Trophoblast cell (in vitro differentiated cells and primary cell): ENCODE data around the gene FXYD3.
A peak's percentile ranks its signal among the peaks of the same experiment; 100 is the strongest.

Experiments
- DNase-seq, 2 donors: peaks; one replicate each; pipeline ENCODE4 v3.0.0-alpha.2; 2016
- H2AFZ ChIP-seq: 2 replicates; pipeline ENCODE4 v1.6.1; 2013; ENCODE audit warnings: low read length, moderate library complexity, mild to moderate bottlenecking; ENCODE audit not compliant: insufficient read depth, poor library complexity
- H2AK5ac ChIP-seq: 2 replicates; pipeline ENCODE4 v1.6.1; 2013; ENCODE audit warnings: mild to moderate bottlenecking, low read length
- H2BK120ac ChIP-seq: 2 replicates; pipeline ENCODE4 v1.6.1; 2013; ENCODE audit warnings: low read length, mild to moderate bottlenecking, moderate library complexity; ENCODE audit not compliant: insufficient read depth, poor library complexity
- H2BK12ac ChIP-seq: 2 replicates; pipeline ENCODE4 v1.6.1; 2013; ENCODE audit warnings: mild to moderate bottlenecking, low read length, moderate library complexity
- H2BK5ac ChIP-seq: 2 replicates; pipeline ENCODE4 v1.6.1; 2013; ENCODE audit warnings: low read length, low read depth, moderate library complexity, mild to moderate bottlenecking; ENCODE audit not compliant: poor library complexity
- H3K14ac ChIP-seq: 2 replicates; pipeline ENCODE4 v1.6.1; 2013; ENCODE audit warnings: mild to moderate bottlenecking, low read length
- H3K18ac ChIP-seq: 2 replicates; pipeline ENCODE4 v1.6.1; 2013; ENCODE audit warnings: mild to moderate bottlenecking, low read length
- H3K23ac ChIP-seq: 2 replicates; pipeline ENCODE4 v1.6.1; 2013; ENCODE audit warnings: low read length
- H3K27ac ChIP-seq: 2 replicates; pipeline ENCODE4 v1.5.1; 2013; ENCODE audit warnings: low read depth, mild to moderate bottlenecking, inconsistent platforms, low read length, moderate library complexity
- H3K27me3 ChIP-seq: 2 replicates; pipeline ENCODE4 v1.6.1; 2013; ENCODE audit warnings: inconsistent platforms, mild to moderate bottlenecking, low read length, moderate library complexity; ENCODE audit not compliant: insufficient read depth
- H3K36me3 ChIP-seq, 2 experiments: 1 replicate in 1 of 2; 2 replicates in 1 of 2; pipeline ENCODE4 v1.6.1; 2013; ENCODE audit warnings: low read length in 2 of 2, mild to moderate bottlenecking in 2 of 2, moderate library complexity in 1 of 2; ENCODE audit not compliant: insufficient read depth in 2 of 2, control insufficient read depth in 1 of 2
- H3K4ac ChIP-seq: 2 replicates; pipeline ENCODE4 v1.6.1; 2013; ENCODE audit warnings: low read depth, mild to moderate bottlenecking, low read length, moderate library complexity
- H3K4me1 ChIP-seq, 2 experiments: 1 replicate in 1 of 2; 2 replicates in 1 of 2; pipeline ENCODE4 v1.6.1; 2013; ENCODE audit warnings: low read length in 2 of 2, mild to moderate bottlenecking in 2 of 2, moderate library complexity in 1 of 2; ENCODE audit not compliant: insufficient read depth in 2 of 2, control insufficient read depth in 1 of 2
- H3K4me2 ChIP-seq: 2 replicates; pipeline ENCODE4 v1.6.1; 2013; ENCODE audit warnings: inconsistent platforms, mild to moderate bottlenecking, low read length, moderate library complexity
- H3K4me3 ChIP-seq: 2 replicates; pipeline ENCODE4 v1.5.1; 2013; ENCODE audit warnings: mild to moderate bottlenecking, low read depth, low read length, inconsistent platforms
- H3K79me1 ChIP-seq: one replicate; pipeline ENCODE4 v1.6.1; 2013; ENCODE audit warnings: low read length
- H3K79me2 ChIP-seq: 2 replicates; pipeline ENCODE4 v1.6.1; 2013; ENCODE audit warnings: low read length, mild to moderate bottlenecking; ENCODE audit not compliant: control insufficient read depth, insufficient read depth, poor library complexity
- H3K9ac ChIP-seq: 2 replicates; pipeline ENCODE4 v1.6.1; 2013; ENCODE audit warnings: mild to moderate bottlenecking, low read length
- H3K9me3 ChIP-seq: 2 replicates; pipeline ENCODE4 v1.6.1; 2013; ENCODE audit warnings: low read depth, mild to moderate bottlenecking, control low read depth, inconsistent platforms, low read length; ENCODE audit not compliant: insufficient read depth
- H4K12ac ChIP-seq: 2 replicates; pipeline ENCODE4 v1.6.1; 2013; ENCODE audit warnings: low read depth, mild to moderate bottlenecking, low read length, moderate library complexity
- H4K8ac ChIP-seq: 2 replicates; pipeline ENCODE4 v1.6.1; 2013; ENCODE audit warnings: low read depth, mild to moderate bottlenecking, low read length, moderate library complexity
- H4K91ac ChIP-seq: one replicate; pipeline ENCODE4 v1.6.1; 2013; ENCODE audit warnings: low read depth, mild to moderate bottlenecking, low read length, moderate library complexity
- WGBS: extraction: QIAGEN DNeasy Blood & Tissue Kit; methylation state at CpG from one replicate; pipeline ENCODE4 v1.1.7; 2013; ENCODE audit warnings: missing lambda C conversion rate; ENCODE audit not compliant: insufficient read length, insufficient coverage; ENCODE audit errors: extremely low coverage; 5-methylcytosine and 5-hydroxymethylcytosine counted together

Gene FXYD3

DNA sequence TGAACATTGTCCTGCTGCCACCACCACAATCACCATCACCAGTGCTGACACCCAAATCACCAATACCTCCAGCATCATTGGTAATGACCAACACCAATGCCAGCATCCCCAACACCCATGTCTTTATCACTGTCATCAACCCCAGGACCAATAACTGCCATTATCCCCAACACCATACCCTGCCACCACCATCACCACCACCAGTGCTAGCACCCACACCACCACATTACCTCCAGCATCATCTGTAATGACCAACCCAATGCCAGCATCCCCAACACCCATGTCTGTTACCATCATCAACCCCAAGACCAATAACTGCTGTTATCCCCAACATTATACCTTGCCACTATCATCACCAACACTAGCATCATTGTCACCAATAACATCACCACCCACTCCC, 16.6 kb downstream of the FXYD3 start:
- H3K9ac ChIP-seq: no peak overlapping the region

DNA sequence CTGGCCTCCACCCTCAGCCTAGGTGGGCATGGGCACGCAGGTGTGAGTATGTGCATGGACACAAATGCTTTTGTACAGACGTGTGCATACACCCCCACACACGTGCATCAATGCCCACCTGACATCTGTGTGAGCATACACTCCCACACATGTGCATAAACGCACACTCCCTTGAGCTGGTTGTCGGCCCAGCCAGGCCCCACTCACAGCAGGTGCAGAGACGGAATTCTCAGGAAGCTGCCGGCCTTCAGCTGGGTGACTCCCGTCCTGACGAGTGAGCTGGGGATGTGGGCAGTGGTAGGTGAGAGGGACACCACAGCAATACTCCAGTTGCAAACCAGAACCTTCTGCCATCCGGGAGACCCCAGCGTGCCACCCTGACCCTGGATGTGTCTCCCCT, 18.2 kb downstream of the FXYD3 start:
- peaks cover 4% of the 10 kb centered on the region for H3K9me3 ChIP-seq
- H3K14ac ChIP-seq: no peak overlapping the region
- H3K4me2 ChIP-seq: no peak overlapping the region
- H4K91ac ChIP-seq: no peak overlapping the region
- no peak overlapping the region for H4K12ac ChIP-seq
- no peak overlapping the region for H2BK120ac ChIP-seq
- no peaks in the 10 kb centered on the region for H3K79me1 ChIP-seq
- H3K36me3 ChIP-seq: no peaks in the 10 kb centered on the region
- no peaks in the 10 kb centered on the region for H3K27me3 ChIP-seq
- no peak overlapping the region for H2AFZ ChIP-seq
- H4K8ac ChIP-seq: no peak overlapping the region
- H3K9ac ChIP-seq: no peak overlapping the region
- no peaks in the 10 kb centered on the region for H3K4me1 ChIP-seq
- no peak overlapping the region for H3K18ac ChIP-seq
- no CpG with 5 or more reads among the region's 11 CpGs for WGBS
- no peak overlapping the region for H3K23ac ChIP-seq
- H2AK5ac ChIP-seq: no peak overlapping the region
- H3K27ac ChIP-seq: no peak overlapping the region
- no peak overlapping the region for H3K4me3 ChIP-seq
- H3K79me2 ChIP-seq: no peaks in the 10 kb centered on the region
- no peak overlapping the region for H2BK5ac ChIP-seq
- no peak for DNase-seq
- H2BK12ac ChIP-seq: no peak overlapping the region
- H3K4ac ChIP-seq: no peak overlapping the region

More for the DNA sequence above, 16.6 kb downstream of the FXYD3 start:
- no peaks in the 10 kb centered on the region for H3K4me1 ChIP-seq
- H3K14ac ChIP-seq: no peak overlapping the region
- no peak overlapping the region for H4K8ac ChIP-seq
- no peak overlapping the region for H2AFZ ChIP-seq
- no peak overlapping the region for H4K12ac ChIP-seq
- H3K36me3 ChIP-seq: no peaks in the 10 kb centered on the region
- DNase-seq: no peak
- no peak overlapping the region for H2BK120ac ChIP-seq
- no peaks in the 10 kb centered on the region for H3K79me2 ChIP-seq
- no peak overlapping the region for H3K18ac ChIP-seq
- H3K27me3 ChIP-seq: no peaks in the 10 kb centered on the region
- no peak overlapping the region for H3K4me2 ChIP-seq
- no peak overlapping the region for H4K91ac ChIP-seq
- peaks cover 4% of the 10 kb centered on the region for H3K9me3 ChIP-seq
- no peaks in the 10 kb centered on the region for H3K79me1 ChIP-seq
- H3K4ac ChIP-seq: no peak overlapping the region
- no peak overlapping the region for H3K4me3 ChIP-seq
- no peak overlapping the region for H3K27ac ChIP-seq
- peak overlapping the region; percentile 18 for H3K23ac ChIP-seq
- no peak overlapping the region for H2BK5ac ChIP-seq
- no peak overlapping the region for H2BK12ac ChIP-seq
- H2AK5ac ChIP-seq: no peak overlapping the region

DNA sequence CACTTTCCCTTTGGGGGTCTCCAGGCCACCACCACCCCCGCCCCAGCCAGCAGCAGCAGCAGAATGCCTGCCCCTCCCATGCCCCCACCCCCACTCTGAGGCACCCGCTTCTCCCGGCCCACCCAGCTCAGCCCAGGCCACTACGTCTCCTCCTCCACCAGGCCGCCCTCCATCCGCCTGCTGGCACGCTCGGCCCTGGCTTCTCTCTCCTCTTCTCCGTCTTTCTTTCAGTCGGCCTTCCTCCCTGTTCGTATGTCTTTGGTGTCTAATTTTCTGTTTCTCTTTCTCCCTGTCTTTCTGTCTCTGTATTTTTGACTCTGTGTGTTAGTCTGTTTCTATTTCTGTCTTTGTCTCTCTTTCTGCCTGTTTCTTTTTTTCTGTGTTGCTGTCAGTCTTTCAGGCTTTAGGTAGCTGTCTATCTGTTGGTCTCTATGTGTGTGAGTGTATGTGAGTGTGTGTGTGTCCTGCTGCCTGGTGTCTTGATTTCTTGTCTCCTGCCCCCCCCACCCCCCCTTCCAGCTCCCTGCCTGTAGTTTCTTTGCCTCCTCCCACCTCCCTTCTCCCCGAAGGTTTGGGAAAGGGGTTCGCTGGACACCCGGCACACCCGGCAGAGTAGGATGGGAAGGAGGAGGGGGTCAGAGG, 19.1 kb downstream of the FXYD3 start, which contains the start of gene LGI4:
TSS of gene LGI4 (minus strand) at position 459 of the 642 bp plus-strand sequence. CDS start at position 80, 379 bp downstream.
- Histone ChIP-seq H3K18ac (no peak within 1 kb of the TSS), H3K27me3 (no peaks in the 10 kb centered on the region), H3K79me2 (no peaks in the 10 kb centered on the region), H2BK120ac (no peak within 1 kb of the TSS), H2AFZ (no peak within 1 kb of the TSS), H3K4me1 (no peaks in the 10 kb centered on the region), H3K36me3 (no peaks in the 10 kb centered on the region), H3K23ac (no peak within 1 kb of the TSS), H3K9me3 (peaks cover 4% of the 10 kb centered on the region), H3K9ac (no peak within 1 kb of the TSS), H2AK5ac (no peak within 1 kb of the TSS), H3K4me2 (no peak within 1 kb of the TSS), H2BK12ac (no peak within 1 kb of the TSS), H3K79me1 (no peaks in the 10 kb centered on the region), H2BK5ac (no peak within 1 kb of the TSS), H3K4me3 (no peak within 1 kb of the TSS), H3K27ac (no peak within 1 kb of the TSS), H3K14ac (no peak within 1 kb of the TSS), H4K91ac (no peak within 1 kb of the TSS), H4K12ac (no peak within 1 kb of the TSS), H4K8ac (no peak within 1 kb of the TSS), H3K4ac (no peak within 1 kb of the TSS)
- DNase-seq: no peak
- WGBS: no CpG with 5 or more reads among the region's 15 CpGs

DNA sequence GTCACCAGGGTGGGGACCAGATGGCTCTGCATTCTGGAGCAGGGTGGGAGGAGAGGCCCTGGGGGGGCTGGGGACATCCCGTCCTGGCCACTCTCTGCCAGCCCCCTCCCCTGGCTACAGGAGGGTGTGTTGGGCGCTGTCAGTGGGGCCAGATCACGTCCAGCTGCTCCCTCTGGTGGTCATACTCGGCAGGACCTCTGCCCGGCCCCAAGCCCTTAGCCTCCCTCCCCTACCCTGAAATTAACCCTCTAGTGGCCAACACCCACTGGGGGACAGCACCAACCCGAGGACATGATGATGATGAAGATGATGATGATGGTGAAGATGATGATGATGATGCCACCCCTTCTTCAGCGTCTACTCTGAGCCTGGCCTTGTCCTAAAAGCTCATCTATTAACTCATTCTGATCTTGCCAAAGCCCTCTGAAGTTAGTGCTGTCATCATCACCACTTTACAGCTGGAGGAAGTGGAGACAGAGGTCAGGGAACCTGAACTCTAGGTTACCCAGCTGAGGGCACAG, 19.8 kb downstream of the FXYD3 start:
- no peak overlapping the region for H3K18ac ChIP-seq
- H2BK12ac ChIP-seq: no peak overlapping the region
- H2BK5ac ChIP-seq: no peak overlapping the region
- H3K4me1 ChIP-seq: no peaks in the 10 kb centered on the region
- H3K79me1 ChIP-seq: no peaks in the 10 kb centered on the region
- H3K27me3 ChIP-seq: no peaks in the 10 kb centered on the region
- H3K4me3 ChIP-seq: no peak overlapping the region
- no peak overlapping the region for H3K23ac ChIP-seq
- H3K4ac ChIP-seq: no peak overlapping the region
- peaks cover 4% of the 10 kb centered on the region for H3K9me3 ChIP-seq
- no peak overlapping the region for H2BK120ac ChIP-seq
- no peak overlapping the region for H3K9ac ChIP-seq
- H3K4me2 ChIP-seq: no peak overlapping the region
- H4K12ac ChIP-seq: no peak overlapping the region
- no CpG with 5 or more reads among the region's 7 CpGs for WGBS
- H3K79me2 ChIP-seq: no peaks in the 10 kb centered on the region
- H4K8ac ChIP-seq: no peak overlapping the region
- H2AFZ ChIP-seq: no peak overlapping the region
- H2AK5ac ChIP-seq: no peak overlapping the region
- no peaks in the 10 kb centered on the region for H3K36me3 ChIP-seq
- DNase-seq: peak; percentile 54 to 73
- no peak overlapping the region for H4K91ac ChIP-seq
- no peak overlapping the region for H3K14ac ChIP-seq
- H3K27ac ChIP-seq: no peak overlapping the region
